Thymus (tissue), 11 donors: ENCODE data around the gene PITPNC1. TPM values are rescaled to one million over a fixed set of nuclear protein-coding genes. Genes with fewer than 3 reads are reported as not detected.
A peak's percentile ranks its signal among the peaks of the same experiment; 100 is the strongest.
"Not testable (repeated sequence)": the region's sequence is repeated elsewhere in the genome, so short reads cannot be mapped to it uniquely, and the experiment has no call there.

Experiments
- DNase-seq, 9 donors: peaks; one replicate each; pipeline ENCODE4 v3.0.0-alpha.2; 2013; ENCODE audit warnings: low spot score in 9 of 9, low read depth in 6 of 9, missing footprints in 1 of 9
- H3K27ac ChIP-seq, 2 donors: one replicate each; pipeline ENCODE4 v1.5.1; 2013; ENCODE audit warnings: control low read depth in 1 of 2, low read depth in 1 of 2, low read length in 1 of 2, mild to moderate bottlenecking in 1 of 2, moderate library complexity in 1 of 2
- H3K27me3 ChIP-seq, 2 donors: one replicate each; pipeline ENCODE4 v1.5.1; 2013; ENCODE audit warnings: low read length in 1 of 2; ENCODE audit not compliant: control insufficient read depth in 2 of 2, insufficient read depth in 1 of 2
- H3K36me3 ChIP-seq, 2 donors: one replicate each; pipeline ENCODE4 v1.5.1; 2013; ENCODE audit warnings: low read length in 1 of 2, mild to moderate bottlenecking in 1 of 2, moderate library complexity in 1 of 2; ENCODE audit not compliant: control insufficient read depth in 2 of 2, insufficient read depth in 2 of 2
- H3K4me1 ChIP-seq, 2 donors: one replicate each; pipeline ENCODE4 v1.5.1; 2013; ENCODE audit warnings: low read length in 2 of 2; ENCODE audit not compliant: control insufficient read depth in 2 of 2, insufficient read depth in 2 of 2
- H3K4me3 ChIP-seq, 2 donors: one replicate each; pipeline ENCODE4 v1.5.1; 2013; ENCODE audit warnings: low read length in 2 of 2, control low read depth in 1 of 2, mild to moderate bottlenecking in 1 of 2
- H3K9me3 ChIP-seq, 2 donors: one replicate each; pipeline ENCODE4 v1.5.1; 2013; ENCODE audit warnings: low read length in 1 of 2, mild to moderate bottlenecking in 1 of 2; ENCODE audit not compliant: control insufficient read depth in 2 of 2, insufficient read depth in 1 of 2
- WGBS: extraction: QIAGEN DNeasy Blood & Tissue Kit; methylation state at CpG from one replicate; pipeline ENCODE4 v1.1.7; 2013; 5-methylcytosine and 5-hydroxymethylcytosine counted together
- polyA plus RNA-seq: library from polyadenylated mRNA; stranded (reverse); fragments of 200-250 nt; gene quantifications from one replicate; pipeline ENCODE4 v1.2.3, GENCODE V29; 2013
- total RNA-seq: library from RNA; stranded (reverse); fragments of 120-200 nt; gene quantifications from one replicate; pipeline ENCODE4 v1.2.4, GENCODE V29; 2013
- donor health status: healthy.

Gene PITPNC1
- total and polyA plus RNA-seq, 2 donors: 26.0 to 27.0 TPM

- H3K27ac ChIP-seq, H3K36me3 ChIP-seq, H3K9me3 ChIP-seq, DNase-seq, H3K27me3 ChIP-seq, H3K4me3 ChIP-seq: not testable (repeated sequence)
- WGBS: 98% methylated on average over 4 of the region's 4 CpGs
- peaks cover 5 to 25% of the 10 kb centered on the region in 2 donors for H3K4me1 ChIP-seq
These were observed 53.4 kb downstream of the PITPNC1 start for GRCh38 chr17:67430515-67430914.

- WGBS: 68% methylated on average over 9 of the region's 9 CpGs
- Histone ChIP-seq H3K4me1 (peaks cover 7 to 34% of the 10 kb centered on the region in 2 donors), H3K9me3 (peaks cover 0 to 4% of the 10 kb centered on the region in 2 donors), H3K27me3 (no peaks in the 10 kb centered on the region), H3K36me3 (no peaks in the 10 kb centered on the region), H3K4me3 (no peak overlapping the region), H3K27ac (peak overlapping the region in 1 of 2 donors; percentile 41)
- no peak for DNase-seq
These were observed 54.4 kb downstream of the PITPNC1 start for GRCh38 chr17:67431249-67432015.

DNA sequence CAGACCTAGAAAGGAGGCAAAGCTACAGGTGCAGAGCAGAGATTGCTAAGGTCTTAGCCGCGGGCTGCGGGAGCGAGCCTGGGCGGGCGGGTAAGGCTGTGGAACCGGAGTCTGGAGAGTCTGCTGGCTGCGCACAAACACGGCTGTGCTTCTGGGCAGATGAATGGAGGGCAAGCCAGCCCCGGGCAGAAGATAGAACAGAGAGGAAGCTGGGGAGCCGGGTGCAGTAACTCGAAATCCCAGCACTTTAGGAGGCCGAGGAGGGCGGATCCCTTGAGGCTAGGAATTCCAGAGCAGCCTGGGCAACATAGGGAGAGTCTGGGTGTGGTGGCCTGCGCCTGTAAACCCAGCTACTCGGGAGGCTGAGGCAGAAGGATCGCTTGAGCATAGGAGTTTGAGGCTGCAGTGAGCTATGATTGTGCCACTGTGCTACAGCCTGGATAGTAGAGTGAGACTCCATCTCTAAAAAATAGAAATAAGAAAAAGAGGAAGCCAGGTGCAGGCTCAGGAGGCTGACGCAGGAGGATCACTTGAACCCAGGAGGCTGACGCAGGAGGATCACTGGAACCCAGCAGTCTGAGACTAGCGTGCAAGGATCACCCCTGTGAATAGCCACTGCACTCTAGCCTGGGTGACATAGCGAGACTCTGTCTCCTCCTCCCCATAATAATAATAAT is 56.3 kb downstream of the PITPNC1 start:
- Histone ChIP-seq H3K4me1 (peaks cover 9 to 51% of the 10 kb centered on the region in 2 donors), H3K36me3 (no peaks in the 10 kb centered on the region), H3K27me3 (no peaks in the 10 kb centered on the region), H3K4me3 (no peak overlapping the region), H3K27ac (peak overlapping the region; percentile 57 to 93), H3K9me3 (peaks cover 0 to 4% of the 10 kb centered on the region in 2 donors)
- DNase-seq: no peak
- 95% methylated on average over 21 of the region's 21 CpGs for WGBS

- peak overlapping the region; percentile 57 to 93 for H3K27ac ChIP-seq
- WGBS: 37% methylated on average over 6 of the region's 6 CpGs
- H3K9me3 ChIP-seq: peaks cover 0 to 4% of the 10 kb centered on the region in 2 donors
- H3K4me1 ChIP-seq: peaks cover 15 to 58% of the 10 kb centered on the region in 2 donors
- no peaks in the 10 kb centered on the region for H3K36me3 ChIP-seq
- DNase-seq: peak in 3 of 9 donors; percentile 65 to 83 (median 74)
- no peaks in the 10 kb centered on the region for H3K27me3 ChIP-seq
- no peak overlapping the region for H3K4me3 ChIP-seq
These were observed 57.0 kb downstream of the PITPNC1 start for GRCh38 chr17:67434061-67434525.

DNA sequence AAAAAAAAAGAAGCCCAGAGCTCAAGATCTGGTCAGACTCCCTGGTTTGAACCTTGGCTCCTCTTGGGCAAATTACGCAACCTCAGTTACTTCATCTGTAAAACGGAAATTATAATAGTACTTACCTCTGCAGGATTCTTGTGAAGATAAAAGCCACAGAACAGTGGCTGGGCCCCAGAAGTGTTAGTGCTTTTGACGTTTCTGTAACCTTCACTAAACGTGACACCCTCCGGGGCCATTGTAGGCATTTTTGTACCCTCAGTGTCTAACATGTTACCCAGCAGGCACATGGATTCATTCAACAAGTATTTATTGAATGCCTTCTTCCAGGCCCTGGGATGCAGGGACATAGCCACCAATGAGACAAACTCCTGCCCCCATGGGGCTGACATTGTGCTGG is 58.0 kb downstream of the PITPNC1 start:
- DNase-seq: peak in 1 of 9 donors; percentile 70

GRCh38 chr17:67435786-67436185 is 58.7 kb downstream of the PITPNC1 start:
- Histone ChIP-seq H3K4me1 (peaks cover 17 to 75% of the 10 kb centered on the region in 2 donors), H3K4me3 (no peak overlapping the region), H3K36me3 (no peaks in the 10 kb centered on the region), H3K9me3 (no peaks in the 10 kb centered on the region), H3K27me3 (no peaks in the 10 kb centered on the region), H3K27ac (peak overlapping the region in 1 of 2 donors; percentile 60)
- 95% methylated on average over 5 of the region's 5 CpGs for WGBS
- DNase-seq: no peak

More for the DNA sequence above, 58.0 kb downstream of the PITPNC1 start:
- WGBS: 70% methylated on average over 5 of the region's 5 CpGs
- H3K27me3 ChIP-seq: no peaks in the 10 kb centered on the region
- no peak overlapping the region for H3K4me3 ChIP-seq
- H3K9me3 ChIP-seq: peaks cover 0 to 4% of the 10 kb centered on the region in 2 donors
- H3K4me1 ChIP-seq: peaks cover 17 to 68% of the 10 kb centered on the region in 2 donors
- H3K36me3 ChIP-seq: no peaks in the 10 kb centered on the region
- peak overlapping the region; percentile 31 to 73 for H3K27ac ChIP-seq

- 95% methylated on average over 10 of the region's 10 CpGs for WGBS
- H3K27ac ChIP-seq: peak overlapping the region in 1 of 2 donors; percentile 64
- H3K36me3 ChIP-seq: no peaks in the 10 kb centered on the region
- no peaks in the 10 kb centered on the region for H3K27me3 ChIP-seq
- no peaks in the 10 kb centered on the region for H3K9me3 ChIP-seq
- DNase-seq: no peak
- peaks cover 18 to 79% of the 10 kb centered on the region in 2 donors for H3K4me1 ChIP-seq
- no peak overlapping the region for H3K4me3 ChIP-seq
These were observed 59.2 kb downstream of the PITPNC1 start for GRCh38 chr17:67436233-67436632.

GRCh38 chr17:67438667-67439066 is 61.6 kb downstream of the PITPNC1 start:
- no peak for DNase-seq
- no peak overlapping the region for H3K4me3 ChIP-seq
- peaks cover 35 to 96% of the 10 kb centered on the region in 2 donors for H3K4me1 ChIP-seq
- 91% methylated on average over 3 of the region's 3 CpGs for WGBS
- peak overlapping the region; percentile 5 to 99 for H3K27ac ChIP-seq
- H3K36me3 ChIP-seq: no peaks in the 10 kb centered on the region
- H3K27me3 ChIP-seq: no peaks in the 10 kb centered on the region
- H3K9me3 ChIP-seq: no peaks in the 10 kb centered on the region

DNA sequence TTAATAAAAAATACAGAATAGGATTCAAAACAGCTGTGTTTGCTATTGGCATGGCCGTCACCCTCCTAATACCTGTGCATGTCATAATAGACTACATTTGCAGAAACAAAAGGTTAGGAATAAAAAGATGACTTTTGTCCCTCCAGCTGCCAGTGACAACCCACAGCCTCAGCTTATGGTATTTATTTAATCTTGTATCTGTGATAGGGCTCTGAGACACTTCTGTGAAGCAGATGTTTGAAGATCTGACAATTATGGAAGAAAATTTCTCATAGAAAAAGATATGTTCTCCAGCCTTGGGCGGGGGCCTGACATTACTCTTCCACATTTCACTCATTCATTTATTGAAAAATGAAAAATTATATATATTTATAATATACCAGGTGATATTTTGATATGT is 62.2 kb downstream of the PITPNC1 start:
- 67% methylated on average over 2 of the region's 2 CpGs for WGBS
- peak overlapping the region in 1 of 2 donors; percentile 99 for H3K27ac ChIP-seq
- no peaks in the 10 kb centered on the region for H3K27me3 ChIP-seq
- no peak for DNase-seq
- H3K36me3 ChIP-seq: no peaks in the 10 kb centered on the region
- H3K9me3 ChIP-seq: no peaks in the 10 kb centered on the region
- H3K4me3 ChIP-seq: no peak overlapping the region
- peaks cover 30 to 95% of the 10 kb centered on the region in 2 donors for H3K4me1 ChIP-seq
